HG02642 (cell line): Measurements from ENCODE around the gene AADACL2.

Experiments used
- ATAC-seq: cut with Tn5 transposase; IDR thresholded peaks from one replicate; pipeline ENCODE4 v1.9.1; 2021; ENCODE audit warnings: mild to moderate bottlenecking; ENCODE audit not compliant: unreplicated experiment, poor library complexity

Gene AADACL2, protein sequence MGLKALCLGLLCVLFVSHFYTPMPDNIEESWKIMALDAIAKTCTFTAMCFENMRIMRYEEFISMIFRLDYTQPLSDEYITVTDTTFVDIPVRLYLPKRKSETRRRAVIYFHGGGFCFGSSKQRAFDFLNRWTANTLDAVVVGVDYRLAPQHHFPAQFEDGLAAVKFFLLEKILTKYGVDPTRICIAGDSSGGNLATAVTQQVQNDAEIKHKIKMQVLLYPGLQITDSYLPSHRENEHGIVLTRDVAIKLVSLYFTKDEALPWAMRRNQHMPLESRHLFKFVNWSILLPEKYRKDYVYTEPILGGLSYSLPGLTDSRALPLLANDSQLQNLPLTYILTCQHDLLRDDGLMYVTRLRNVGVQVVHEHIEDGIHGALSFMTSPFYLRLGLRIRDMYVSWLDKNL

DNA sequence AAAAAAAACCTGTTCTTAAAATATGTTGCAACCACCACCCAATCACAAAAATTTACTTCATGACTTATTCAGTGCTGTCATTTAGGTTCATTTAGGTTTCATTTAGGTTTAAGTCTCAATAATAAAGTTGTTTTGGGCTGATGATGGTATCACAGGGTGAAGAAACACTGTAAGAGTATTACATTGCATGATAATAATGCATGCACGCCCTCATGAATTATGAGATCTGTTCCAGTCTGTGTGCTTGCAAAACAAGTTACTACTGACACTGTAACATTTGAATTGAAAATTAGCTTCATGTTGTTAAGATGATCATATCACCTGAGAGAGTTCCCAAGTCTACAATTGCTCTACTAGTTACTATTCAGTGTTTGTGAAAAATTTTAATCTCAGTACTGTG is at the start of gene AADACL2:
Gene AADACL2, plus strand, starts transcription at position 315 of the 400 bp plus-strand sequence. CDS start 109 bp downstream, outside the sequence.
- no peak for ATAC-seq

DNA sequence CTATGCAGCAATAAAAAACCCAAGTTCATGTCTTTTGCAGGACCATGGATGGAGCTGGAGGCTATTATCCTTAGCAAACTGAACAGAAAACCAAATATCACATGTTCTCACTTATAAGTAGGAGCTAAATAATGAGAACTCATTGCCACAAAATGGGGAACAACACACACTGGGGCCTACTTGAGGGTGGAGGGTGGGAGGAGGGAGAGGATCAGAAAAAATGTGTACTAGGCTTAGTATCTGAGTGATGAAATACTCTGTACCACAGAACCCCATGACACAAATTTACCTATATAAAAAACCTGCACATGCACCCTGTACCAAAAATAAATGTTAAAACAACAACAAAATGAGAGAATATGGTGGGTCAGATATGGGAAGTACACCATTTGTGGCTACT is 49.6 kb upstream of the AADACL2 start:
- no peak for ATAC-seq

- ATAC-seq: no peak
These were observed 47.5 kb upstream of the AADACL2 start for GRCh38 chr3:151686257-151686656.

DNA sequence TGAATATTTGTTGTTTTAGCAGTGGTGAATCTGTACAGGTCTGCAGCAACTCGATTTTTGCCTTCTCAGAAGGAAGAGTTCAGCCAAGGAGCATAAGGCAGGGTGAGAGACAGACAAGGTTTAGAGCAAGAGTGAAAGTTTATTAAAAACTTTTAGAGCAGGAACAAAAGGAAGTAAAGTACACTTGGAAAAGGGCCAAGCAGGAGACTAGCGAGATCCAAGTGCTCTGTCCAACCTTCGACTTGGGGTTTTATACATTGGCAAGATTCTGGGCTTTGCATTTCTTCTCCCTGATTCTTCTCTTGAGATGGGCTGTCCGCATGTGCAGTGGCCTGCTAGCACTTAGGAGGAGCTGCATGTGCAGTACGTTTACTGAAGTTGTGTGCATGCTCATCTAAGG is 46.7 kb upstream of the AADACL2 start:
- no peak for ATAC-seq

GRCh38 chr3:151688571-151688970 is 45.2 kb upstream of the AADACL2 start:
- no peak for ATAC-seq

DNA sequence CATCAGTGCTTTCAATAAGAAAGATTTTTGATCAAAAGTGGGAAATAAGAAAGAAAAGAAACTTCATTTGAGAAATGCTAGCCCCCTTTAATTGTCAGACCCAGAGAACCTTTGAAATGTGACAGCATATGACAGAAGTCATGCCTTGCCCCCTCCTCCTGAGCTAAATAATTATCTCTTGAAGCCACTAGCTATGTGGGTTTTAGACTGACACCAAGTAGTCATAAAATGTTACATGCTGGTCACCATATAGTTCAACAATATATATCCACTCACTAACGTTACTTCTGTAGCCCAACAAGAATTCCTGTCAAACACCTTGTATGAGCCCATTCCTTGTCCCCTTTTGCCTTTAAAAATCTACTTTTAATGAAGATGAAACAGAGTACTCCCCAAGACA is 43.1 kb upstream of the AADACL2 start:
- no peak for ATAC-seq

- no peak for ATAC-seq
These were observed 36.2 kb upstream of the AADACL2 start for GRCh38 chr3:151697496-151697895.

DNA sequence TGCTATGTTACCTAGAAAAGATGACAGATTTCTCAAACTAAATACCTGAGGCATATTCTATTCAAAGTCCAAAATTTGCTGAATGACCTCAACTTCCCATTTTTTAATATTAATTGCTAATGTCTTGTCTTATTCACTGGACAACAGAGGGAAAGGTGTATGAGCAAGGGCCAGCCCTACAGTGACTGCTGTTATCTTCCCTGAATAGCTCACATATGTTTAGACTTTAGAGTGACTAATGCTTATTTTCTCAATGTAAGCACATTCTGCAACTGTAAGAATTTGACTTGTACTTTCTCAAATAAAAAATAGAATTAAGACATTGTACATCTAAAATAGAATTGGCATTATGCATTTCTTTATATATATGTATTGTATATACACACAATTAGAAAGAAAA is 26.5 kb upstream of the AADACL2 start:
- no peak for ATAC-seq

GRCh38 chr3:151708868-151709267 is 24.9 kb upstream of the AADACL2 start:
- no peak for ATAC-seq

GRCh38 chr3:151709847-151710246 is 23.9 kb upstream of the AADACL2 start:
- ATAC-seq: no peak

DNA sequence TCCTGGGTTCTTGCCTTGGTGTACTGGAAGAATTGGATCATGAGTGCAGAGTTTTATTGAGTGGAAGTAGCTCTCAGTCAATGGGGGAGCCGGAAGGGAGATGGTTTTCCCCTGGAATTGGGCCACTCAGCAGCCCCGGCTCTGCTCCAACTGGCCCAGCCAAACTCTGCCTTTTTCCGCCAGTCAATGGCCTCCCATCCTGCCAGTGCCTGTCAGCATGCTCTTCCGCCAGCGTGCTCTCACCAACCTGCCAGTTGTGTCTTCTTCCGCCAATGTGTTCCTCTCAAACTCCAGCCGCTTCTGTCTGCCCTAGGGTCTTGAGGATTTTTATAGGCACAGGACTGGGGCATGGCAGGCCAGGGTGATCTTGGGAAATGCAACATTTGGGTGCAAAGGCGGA is 12.4 kb upstream of the AADACL2 start:
- no peak for ATAC-seq

DNA sequence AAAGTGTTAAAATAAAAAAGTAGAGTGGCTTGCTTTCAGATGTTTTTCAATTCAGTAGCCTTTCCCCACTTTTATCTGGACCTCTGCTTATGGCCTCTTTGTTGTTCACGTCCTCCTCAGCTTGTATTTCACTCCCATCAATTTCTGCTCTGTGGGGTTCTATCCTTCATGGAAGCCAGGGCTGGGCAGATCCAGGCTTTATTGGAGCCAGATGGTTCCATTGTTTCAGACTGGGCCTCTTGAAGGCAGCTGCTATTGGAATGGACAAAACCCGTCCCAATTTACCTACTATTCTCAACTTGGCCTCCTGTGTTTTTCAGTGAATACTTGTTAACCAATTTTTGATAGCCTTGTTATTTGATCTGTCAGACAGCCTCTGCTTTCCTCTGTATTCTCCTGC is 10.9 kb upstream of the AADACL2 start:
- ATAC-seq: no peak

GRCh38 chr3:151724576-151725562 is 8.9 kb upstream of the AADACL2 start:
- ATAC-seq: no peak

DNA sequence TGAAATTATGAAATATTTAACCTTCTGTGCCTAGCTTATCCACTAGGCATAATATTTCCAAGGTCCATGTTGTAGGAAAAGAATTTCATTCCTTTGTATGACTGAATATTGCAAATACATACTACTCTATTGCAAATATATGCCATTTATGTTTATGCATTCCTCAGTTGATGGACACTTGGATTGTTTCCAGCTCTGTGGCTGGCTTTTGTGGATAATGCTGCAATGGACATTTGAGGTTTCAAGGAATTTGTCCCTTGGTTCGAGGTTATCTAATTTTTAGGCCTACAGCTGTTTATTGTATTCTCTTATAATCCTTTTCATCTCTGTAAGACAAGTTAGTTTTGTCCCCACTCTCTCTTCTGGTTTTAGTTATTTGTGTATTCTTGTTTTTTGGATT is 7.7 kb upstream of the AADACL2 start:
- no peak for ATAC-seq

- no peak for ATAC-seq
These were observed 866 bp upstream of the AADACL2 start for GRCh38 chr3:151732861-151733260.

DNA sequence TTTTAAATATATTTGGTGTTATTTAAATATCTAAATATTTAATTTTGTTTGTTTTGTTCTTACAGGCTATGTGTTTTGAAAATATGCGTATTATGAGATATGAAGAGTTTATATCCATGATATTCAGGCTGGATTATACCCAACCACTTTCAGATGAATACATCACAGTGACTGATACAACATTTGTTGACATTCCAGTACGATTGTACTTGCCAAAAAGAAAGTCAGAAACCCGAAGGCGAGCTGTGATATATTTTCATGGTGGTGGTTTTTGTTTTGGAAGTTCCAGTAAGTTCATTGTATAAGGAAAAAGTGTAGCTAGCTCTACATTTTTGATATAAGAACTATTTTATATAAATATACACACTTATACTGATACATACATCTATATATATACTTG is 6.9 kb downstream of the AADACL2 start:
- no peak for ATAC-seq

DNA sequence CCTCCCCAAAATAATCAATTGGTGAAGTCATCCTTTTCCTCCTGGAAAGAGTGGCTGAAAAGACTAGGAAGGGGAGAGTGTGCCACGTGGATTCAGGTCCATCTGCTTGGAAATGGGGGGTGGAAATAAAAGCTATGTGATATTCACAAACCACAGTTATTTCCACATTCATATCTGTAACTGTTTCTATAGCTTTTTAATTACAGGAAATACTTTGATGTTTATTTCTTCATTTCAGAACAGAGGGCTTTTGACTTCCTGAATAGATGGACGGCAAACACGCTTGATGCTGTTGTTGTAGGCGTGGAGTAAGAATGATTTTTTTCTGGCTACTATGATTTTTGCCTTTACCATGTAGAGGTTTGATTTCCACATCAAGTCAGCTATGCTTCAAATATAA is 10.1 kb downstream of the AADACL2 start:
- ATAC-seq: no peak

DNA sequence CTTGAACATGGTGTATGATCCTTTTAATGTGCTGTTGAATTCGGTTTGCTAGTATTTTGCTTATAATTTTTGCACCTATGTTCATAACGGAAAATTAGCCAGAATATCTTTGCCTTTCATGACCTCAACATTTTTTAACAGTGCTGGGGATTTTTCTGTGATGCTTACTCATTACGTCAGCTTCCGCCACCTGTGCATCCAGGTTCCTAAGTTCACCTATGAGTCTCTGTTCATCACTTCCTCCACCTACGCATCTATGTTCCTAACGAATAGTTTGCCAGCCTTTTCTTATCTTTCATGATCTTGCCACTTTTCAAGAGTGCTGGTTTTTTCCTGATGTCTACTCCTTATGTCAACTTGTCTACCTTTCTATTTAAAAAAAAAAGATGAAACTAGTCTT is 16.5 kb downstream of the AADACL2 start:
- no peak for ATAC-seq

- ATAC-seq: no peak
These were observed 17.0 kb downstream of the AADACL2 start for GRCh38 chr3:151750678-151751077.

DNA sequence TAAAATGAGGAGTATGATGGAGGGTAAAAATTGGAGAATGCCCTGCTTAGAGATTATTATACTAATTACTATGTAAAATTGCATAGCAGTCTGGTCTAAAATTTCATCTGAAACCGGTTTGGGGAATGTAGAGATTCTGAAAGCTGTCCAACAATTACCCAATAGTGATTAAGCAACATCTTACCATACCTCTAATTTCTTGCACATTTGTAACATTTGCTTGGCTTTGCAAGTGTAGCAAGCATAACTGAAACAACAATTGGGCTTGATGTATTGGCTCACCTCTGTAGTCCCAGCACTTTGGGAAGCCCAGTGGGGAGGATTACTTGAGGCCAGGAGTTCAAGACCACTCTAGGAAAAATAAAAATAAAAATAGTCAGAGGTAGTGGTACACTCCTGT is 17.4 kb downstream of the AADACL2 start:
- ATAC-seq: no peak

DNA sequence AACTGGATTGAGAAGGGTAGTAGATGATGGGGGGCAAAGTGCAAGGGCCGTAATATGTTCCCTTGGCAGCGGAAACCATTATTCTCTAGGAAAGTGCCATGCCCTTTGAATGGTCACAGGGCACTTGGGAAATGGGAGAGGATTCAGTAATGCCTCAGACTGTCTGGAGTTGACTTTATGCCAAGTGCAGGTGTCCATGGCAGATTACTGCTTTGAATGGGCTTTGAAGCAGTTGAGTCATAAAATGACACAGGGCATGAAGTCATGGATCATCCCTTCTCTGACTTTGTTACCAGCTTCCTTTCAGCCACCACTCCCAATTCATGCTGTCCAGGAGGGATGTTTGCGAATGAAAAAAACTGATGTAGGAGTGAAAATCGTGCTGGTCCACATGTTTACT is 20.1 kb downstream of the AADACL2 start:
- no peak for ATAC-seq
